Smooth muscle cell (in vitro differentiated cells): ENCODE results near the gene KRTAP9-4. TPM values are rescaled to one million over a fixed set of nuclear protein-coding genes. Genes with fewer than 3 reads are reported as not detected.
"Not testable (repeated sequence)": the region's sequence is repeated elsewhere in the genome, so short reads cannot be mapped to it uniquely, and the experiment has no call there.

Source experiments
- DNase-seq: peaks from one replicate; lab custom pipeline; 2025; ENCODE audit not compliant: unreplicated experiment; lab: John Stamatoyannopoulos, UW
- H2AFZ ChIP-seq: fragments of 200-600 bp; sonication (generic); 2 replicates; pipeline ENCODE4 v1.6.0; 2016; ENCODE audit warnings: antibody characterized with exemption, low read depth, mild to moderate bottlenecking
- H3F3A ChIP-seq: fragments of 200-600 bp; sonication (generic); 2 replicates; pipeline ENCODE4 v1.6.0; 2017; ENCODE audit warnings: antibody characterized with exemption, low read depth
- H3K27ac ChIP-seq: fragments of 200-600 bp; sonication (generic); 2 replicates; pipeline ENCODE4 v1.5.1; 2016; ENCODE audit warnings: low read depth, mild to moderate bottlenecking
- H3K27me3 ChIP-seq: fragments of 200-600 bp; sonication (generic); 2 replicates; pipeline ENCODE4 v1.6.1; 2016; ENCODE audit warnings: low read depth, mild to moderate bottlenecking
- H3K36me3 ChIP-seq: fragments of 200-600 bp; sonication (generic); 2 replicates; pipeline ENCODE4 v1.5.1; 2016; ENCODE audit warnings: low read depth
- H3K4me1 ChIP-seq: fragments of 200-600 bp; sonication (generic); 2 replicates; pipeline ENCODE4 v1.5.1; 2016; ENCODE audit warnings: low read depth
- H3K4me2 ChIP-seq: fragments of 200-600 bp; sonication (generic); 2 replicates; pipeline ENCODE4 v1.6.0; 2016; ENCODE audit warnings: mild to moderate bottlenecking
- H3K4me3 ChIP-seq: fragments of 200-600 bp; sonication (generic); 2 replicates; pipeline ENCODE4 v1.5.1; 2016; ENCODE audit warnings: mild to moderate bottlenecking
- H3K79me2 ChIP-seq: fragments of 200-600 bp; sonication (generic); 2 replicates; pipeline ENCODE4 v1.6.0; 2016; ENCODE audit warnings: low read depth, mild to moderate bottlenecking
- H3K9ac ChIP-seq: fragments of 200-600 bp; sonication (generic); 2 replicates; pipeline ENCODE4 v1.6.0; 2016; ENCODE audit warnings: low read depth
- H3K9me3 ChIP-seq: fragments of 200-600 bp; sonication (generic); replicated peaks from 2 replicates; pipeline ENCODE4 v1.5.1; 2016; ENCODE audit warnings: low read depth
- H4K20me1 ChIP-seq: fragments of 200-600 bp; sonication (generic); 2 replicates; pipeline ENCODE4 v1.6.0; 2016; ENCODE audit warnings: low read depth
- WGBS: methylation state at CpG from one replicate; pipeline ENCODE4 v1.1.7; 2016; ENCODE audit warnings: low lambda C conversion rate; 5-methylcytosine and 5-hydroxymethylcytosine counted together
- polyA plus RNA-seq: library from polyadenylated mRNA; unstranded; fragments of >200 nt; fragmentation: Nextera tagmentation; extraction: Ambion mirVana; gene quantifications from 2 replicates; pipeline ENCODE4 v1.2.1, GENCODE V29; 2016
- total RNA-seq: library from RNA; depleted of rRNA; stranded (reverse); fragments of >200 nt; gene quantifications from 2 replicates; pipeline ENCODE4 v1.2.3, GENCODE V29; 2014
- TF ChIP-seq, protein P1 (sequence below): fragments of 200-600 bp; sonication (generic); IDR thresholded peaks from 2 replicates; pipeline ENCODE4 v1.5.1; 2017; ENCODE audit warnings: borderline replicate concordance, mild to moderate bottlenecking, antibody characterized with exemption; ENCODE audit not compliant: insufficient read depth, poor library complexity, severe bottlenecking

KRTAP9-4 gene
- total and polyA plus RNA-seq, 2 experiments from 2014 or later: not detected

DNA sequence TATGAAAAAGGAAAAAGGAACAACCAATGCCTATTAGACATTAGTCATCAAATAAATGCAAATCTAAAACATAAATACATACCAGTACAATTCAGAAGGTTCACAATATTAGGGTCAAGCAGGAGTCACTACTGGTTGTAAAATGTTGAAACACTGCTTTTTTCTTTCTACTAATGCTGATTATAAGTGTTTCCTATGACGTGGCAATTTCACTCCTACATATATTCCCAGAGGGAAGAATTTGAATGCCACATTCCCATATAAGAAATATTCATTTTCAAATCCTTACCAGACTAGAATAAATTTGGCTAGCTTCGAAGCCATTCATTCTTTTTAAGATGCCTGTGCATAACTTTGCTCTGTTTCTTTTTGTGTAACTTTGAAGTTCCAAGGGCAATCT, 25.7 kb upstream of the KRTAP9-4 start:
- TF ChIP-seq, protein P1, sequence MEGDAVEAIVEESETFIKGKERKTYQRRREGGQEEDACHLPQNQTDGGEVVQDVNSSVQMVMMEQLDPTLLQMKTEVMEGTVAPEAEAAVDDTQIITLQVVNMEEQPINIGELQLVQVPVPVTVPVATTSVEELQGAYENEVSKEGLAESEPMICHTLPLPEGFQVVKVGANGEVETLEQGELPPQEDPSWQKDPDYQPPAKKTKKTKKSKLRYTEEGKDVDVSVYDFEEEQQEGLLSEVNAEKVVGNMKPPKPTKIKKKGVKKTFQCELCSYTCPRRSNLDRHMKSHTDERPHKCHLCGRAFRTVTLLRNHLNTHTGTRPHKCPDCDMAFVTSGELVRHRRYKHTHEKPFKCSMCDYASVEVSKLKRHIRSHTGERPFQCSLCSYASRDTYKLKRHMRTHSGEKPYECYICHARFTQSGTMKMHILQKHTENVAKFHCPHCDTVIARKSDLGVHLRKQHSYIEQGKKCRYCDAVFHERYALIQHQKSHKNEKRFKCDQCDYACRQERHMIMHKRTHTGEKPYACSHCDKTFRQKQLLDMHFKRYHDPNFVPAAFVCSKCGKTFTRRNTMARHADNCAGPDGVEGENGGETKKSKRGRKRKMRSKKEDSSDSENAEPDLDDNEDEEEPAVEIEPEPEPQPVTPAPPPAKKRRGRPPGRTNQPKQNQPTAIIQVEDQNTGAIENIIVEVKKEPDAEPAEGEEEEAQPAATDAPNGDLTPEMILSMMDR: no peak
- H3K27me3 ChIP-seq: peaks cover 12% of the 10 kb centered on the region
- no peaks in the 10 kb centered on the region for H3K4me1 ChIP-seq
- H3K9ac ChIP-seq: no peak overlapping the region
- H3K4me2 ChIP-seq: no peak overlapping the region
- 79% methylated on average over 2 of the region's 2 CpGs for WGBS
- H3K36me3 ChIP-seq: no peaks in the 10 kb centered on the region
- H3K27ac ChIP-seq: no peak overlapping the region
- H3F3A ChIP-seq: no peaks in the 10 kb centered on the region
- H3K4me3 ChIP-seq: no peak overlapping the region
- H3K79me2 ChIP-seq: no peaks in the 10 kb centered on the region
- DNase-seq: no peak
- H3K9me3 ChIP-seq: no peaks in the 10 kb centered on the region
- no peaks in the 10 kb centered on the region for H4K20me1 ChIP-seq
- no peak overlapping the region for H2AFZ ChIP-seq

DNA sequence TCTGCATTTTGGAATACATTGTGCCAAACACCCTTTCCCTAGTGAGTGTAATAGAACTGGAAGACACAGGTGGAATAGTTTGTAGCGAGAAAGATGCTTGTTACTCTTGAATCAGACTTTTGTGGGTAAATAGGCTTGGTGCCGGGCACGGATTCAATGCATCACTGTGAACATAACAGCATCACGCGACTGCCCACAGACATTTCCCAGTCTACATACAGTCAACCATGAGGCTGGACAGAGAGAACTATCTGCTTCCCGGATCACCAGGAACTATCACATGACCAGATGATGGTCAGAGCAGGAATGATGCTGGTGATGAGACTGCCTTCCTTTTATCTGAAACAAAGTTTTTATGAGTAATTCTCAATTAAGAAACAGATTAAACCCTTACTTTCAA, 23.4 kb upstream of the KRTAP9-4 start:
- Histone ChIP-seq H3K27ac (no peak overlapping the region), H3K4me1 (no peaks in the 10 kb centered on the region), H3K9me3 (no peaks in the 10 kb centered on the region), H4K20me1 (no peaks in the 10 kb centered on the region), H3K79me2 (no peaks in the 10 kb centered on the region), H3K4me2 (no peak overlapping the region), H3K4me3 (no peak overlapping the region), H3K36me3 (no peaks in the 10 kb centered on the region), H3K9ac (no peak overlapping the region), H3F3A (no peaks in the 10 kb centered on the region), H2AFZ (no peak overlapping the region), H3K27me3 (peaks cover 19% of the 10 kb centered on the region)
- TF ChIP-seq, protein P1: no peak
- WGBS: 95% methylated on average over 6 of the region's 6 CpGs
- no peak for DNase-seq

DNA sequence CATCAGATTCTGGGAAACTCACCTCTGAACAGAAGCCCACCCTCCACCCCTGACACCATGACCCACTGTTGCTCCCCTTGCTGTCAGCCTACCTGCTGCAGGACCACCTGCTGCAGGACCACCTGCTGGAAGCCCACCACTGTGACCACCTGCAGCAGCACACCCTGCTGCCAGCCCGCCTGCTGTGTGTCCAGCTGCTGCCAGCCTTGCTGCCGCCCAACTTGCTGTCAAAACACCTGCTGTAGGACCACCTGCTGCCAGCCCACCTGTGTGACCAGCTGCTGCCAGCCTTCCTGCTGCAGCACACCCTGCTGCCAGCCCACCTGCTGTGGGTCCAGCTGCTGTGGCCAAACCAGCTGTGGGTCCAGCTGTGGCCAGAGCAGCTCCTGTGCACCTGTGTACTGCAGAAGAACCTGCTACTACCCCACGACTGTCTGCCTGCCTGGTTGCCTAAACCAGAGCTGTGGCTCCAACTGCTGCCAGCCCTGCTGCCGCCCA, 22.8 kb upstream of the KRTAP9-4 start, which contains the start of gene KRTAP9-2:
TSS of gene KRTAP9-2 (plus strand) at position 51 of the 498 bp plus-strand sequence. CDS start at position 58, 7 bp downstream.
- not testable (repeated sequence) for H3F3A ChIP-seq, H3K9me3 ChIP-seq, H3K9ac ChIP-seq, H4K20me1 ChIP-seq, H3K36me3 ChIP-seq, H3K4me1 ChIP-seq, H3K27ac ChIP-seq, DNase-seq, H2AFZ ChIP-seq, H3K4me3 ChIP-seq, H3K4me2 ChIP-seq, H3K79me2 ChIP-seq
- peaks cover 19% of the 10 kb centered on the region for H3K27me3 ChIP-seq
- WGBS: 65% methylated on average over 3 of the region's 4 CpGs

DNA sequence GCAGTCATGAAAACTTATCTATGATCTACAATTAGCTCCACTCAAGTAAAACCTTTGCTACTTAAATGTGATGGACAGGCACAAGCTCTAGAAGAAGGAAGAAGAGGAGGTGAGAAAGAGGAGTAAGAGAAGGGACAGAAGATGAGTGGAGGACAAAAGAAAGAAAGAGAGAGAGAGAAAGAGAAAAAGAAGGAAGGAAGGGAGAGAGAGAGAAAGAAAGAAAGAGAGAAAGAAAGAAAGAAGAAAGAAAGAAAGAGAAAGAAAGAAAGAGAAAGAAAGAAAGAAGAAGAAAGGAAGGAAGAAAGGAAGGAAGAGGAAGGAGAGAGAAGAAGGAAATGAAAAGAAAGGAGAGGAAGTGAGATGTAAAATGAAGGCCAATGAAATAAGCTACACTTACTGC, 19.4 kb upstream of the KRTAP9-4 start:
- no peaks in the 10 kb centered on the region for H3F3A ChIP-seq
- H3K9me3 ChIP-seq: no peaks in the 10 kb centered on the region
- H3K27ac ChIP-seq: no peak overlapping the region
- H3K36me3 ChIP-seq: no peaks in the 10 kb centered on the region
- no peaks in the 10 kb centered on the region for H4K20me1 ChIP-seq
- no peaks in the 10 kb centered on the region for H3K79me2 ChIP-seq
- TF ChIP-seq, protein P1: no peak
- H3K4me1 ChIP-seq: no peaks in the 10 kb centered on the region
- DNase-seq: no peak
- H3K9ac ChIP-seq: no peak overlapping the region
- no peak overlapping the region for H2AFZ ChIP-seq
- H3K27me3 ChIP-seq: peaks cover 34% of the 10 kb centered on the region
- H3K4me2 ChIP-seq: no peak overlapping the region
- H3K4me3 ChIP-seq: no peak overlapping the region
